Esophagus squamous epithelium (tissue), 4 donors: ENCODE data around the gene SRSF9.

Source experiments
- CTCF ChIP-seq, 6 experiments: fragments of 450-650 bp in 4 of 6; fragments of 200-600 bp in 2 of 6; sonication (generic) in 2 of 6; IDR thresholded peaks; one replicate each; pipeline ENCODE4 v1.5.1; 2016 to 2019; ENCODE audit warnings: antibody characterized with exemption in 6 of 6, mild to moderate bottlenecking in 4 of 6, moderate library complexity in 4 of 6
- POLR2A ChIP-seq, 4 donors: fragments of 450-650 bp; IDR thresholded peaks; one replicate each; pipeline ENCODE4 v1.6.1; 2017; ENCODE audit warnings: antibody characterized with exemption in 4 of 4, mild to moderate bottlenecking in 4 of 4, moderate library complexity in 3 of 4

- TF ChIP-seq CTCF (IDR thresholded peaks at IDR 0.05) = no peak
- no peak for TF ChIP-seq POLR2A (IDR thresholded peaks at IDR 0.05)
These were observed 40.8 kb downstream of the SRSF9 start for GRCh38 chr12:120428597-120429229.
